ENCODE results near the gene UBAP1L.

Gene UBAP1L

GRCh38 chr15:65091946-65092770, 22.8 kb downstream of the UBAP1L start:
- Histone ChIP-seq H3K4me1 (ENCODE audit: insufficient read depth, low read length) (peaks cover 14% of the 10 kb centered on the region; the same call in 1 of the 2 replicates), H3K27me3 (ENCODE audit: insufficient read depth, low read length) (no peaks in the 10 kb centered on the region), H3K9me3 (ENCODE audit: insufficient read depth, low read depth, low read length) (no peaks in the 10 kb centered on the region), H3K27ac (ENCODE audit: low read depth, low read length) (no peak overlapping the region), H3K9ac (ENCODE audit: low read depth, low read length) (no peak overlapping the region), H3K36me3 (ENCODE audit: insufficient read depth, low read length) (no peaks in the 10 kb centered on the region), H3K4me3 (ENCODE audit: low read length) (no peak overlapping the region)
- WGBS = 88% methylated on average over 12 of the region's 12 CpGs

DNA sequence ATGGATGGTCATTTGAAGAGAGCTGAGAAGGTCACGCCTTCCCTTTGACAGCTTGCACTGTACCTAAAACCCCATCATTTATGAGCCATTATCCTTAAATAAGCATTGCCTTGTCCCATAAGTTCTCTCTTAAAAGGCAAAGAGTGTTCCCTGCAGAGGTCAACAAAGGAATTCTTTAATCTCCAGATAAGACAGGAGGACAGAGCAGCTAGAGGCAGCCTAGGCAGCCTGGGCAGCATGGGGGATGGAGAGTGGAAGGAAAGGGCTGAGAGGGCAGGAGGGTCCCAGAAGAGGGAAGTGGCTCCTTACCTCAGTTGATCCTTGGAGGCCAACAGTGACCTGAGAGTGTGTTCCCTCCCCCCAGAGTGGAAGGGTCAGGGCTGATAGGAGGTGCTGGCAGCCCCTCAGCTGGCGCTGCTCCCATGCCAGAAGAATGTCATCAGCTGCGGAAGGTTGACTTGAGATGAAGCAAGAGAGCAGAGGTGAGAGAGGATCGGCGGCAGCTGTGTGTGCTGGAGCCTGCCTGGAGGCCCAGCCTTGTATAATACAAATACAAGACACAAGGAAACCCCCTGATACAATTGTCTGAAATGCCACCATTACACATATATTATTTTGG, 25.7 kb downstream of the UBAP1L start:
- Histone ChIP-seq H3K4me1 (ENCODE audit: insufficient read depth, low read length) (peaks cover 25% of the 10 kb centered on the region), H3K9ac (ENCODE audit: low read depth, low read length) (no peak overlapping the region), H3K27me3 (ENCODE audit: insufficient read depth, low read length) (peaks cover 4% of the 10 kb centered on the region; the same call in 1 of the 2 replicates), H3K36me3 (ENCODE audit: insufficient read depth, low read length) (no peaks in the 10 kb centered on the region), H3K4me3 (ENCODE audit: low read length) (no peak overlapping the region), H3K27ac (ENCODE audit: low read depth, low read length) (no peak overlapping the region), H3K9me3 (ENCODE audit: insufficient read depth, low read depth, low read length) (no peaks in the 10 kb centered on the region)
- 84% methylated on average over 5 of the region's 5 CpGs for WGBS

- Histone ChIP-seq H3K9ac (ENCODE audit: low read depth, low read length) (no peak overlapping the region), H3K36me3 (ENCODE audit: insufficient read depth, low read length) (no peaks in the 10 kb centered on the region), H3K4me3 (ENCODE audit: low read length) (no peak overlapping the region), H3K27ac (ENCODE audit: low read depth, low read length) (no peak overlapping the region), H3K9me3 (ENCODE audit: insufficient read depth, low read depth, low read length) (no peaks in the 10 kb centered on the region), H3K4me1 (ENCODE audit: insufficient read depth, low read length) (peaks cover 32% of the 10 kb centered on the region), H3K27me3 (ENCODE audit: insufficient read depth, low read length) (peaks cover 4% of the 10 kb centered on the region; the same call in 1 of the 2 replicates)
- 84% methylated on average over 6 of the region's 6 CpGs for WGBS
Observed at GRCh38 chr15:65088643-65089021, 26.4 kb downstream of the UBAP1L start.

DNA sequence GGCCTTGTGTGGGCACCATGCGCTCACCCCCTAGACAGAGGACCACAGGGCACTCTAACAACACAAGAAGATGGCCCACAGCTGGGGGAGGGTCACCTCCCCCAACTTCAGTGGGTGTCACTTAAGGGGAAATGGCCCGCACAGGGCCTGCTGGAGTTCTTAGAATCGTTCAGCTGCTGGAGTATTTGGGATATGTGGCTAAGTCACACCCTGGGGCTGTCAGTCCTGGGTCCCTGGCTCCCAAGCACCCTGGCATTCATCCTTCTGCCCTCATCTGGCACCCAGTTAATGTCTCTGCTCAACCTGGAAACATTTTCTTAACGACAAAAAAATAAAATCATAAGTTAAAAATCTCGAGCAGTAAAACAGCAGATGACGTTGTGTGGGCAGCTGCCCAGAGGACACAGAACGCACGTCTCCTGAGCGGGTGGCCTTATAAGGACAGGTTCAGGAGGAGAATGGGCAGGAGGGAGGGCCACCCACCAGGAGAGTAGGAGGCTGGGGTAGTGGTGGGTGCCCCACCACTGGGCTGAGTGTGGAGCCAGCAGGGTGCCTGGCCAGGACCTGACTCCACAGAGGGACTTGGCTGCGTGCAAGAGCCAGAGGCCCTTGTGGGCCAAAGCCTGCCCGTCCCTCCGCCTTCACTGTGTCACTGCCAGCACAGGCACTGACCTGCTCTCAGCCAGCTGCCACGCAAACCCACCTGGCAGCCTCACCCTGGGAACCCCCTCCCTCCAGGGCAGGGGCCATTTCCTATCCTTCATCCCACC, 26.9 kb downstream of the UBAP1L start:
- Histone ChIP-seq H3K27ac (ENCODE audit: low read depth, low read length) (no peak overlapping the region), H3K9ac (ENCODE audit: low read depth, low read length) (no peak overlapping the region), H3K4me1 (ENCODE audit: insufficient read depth, low read length) (peaks cover 36% of the 10 kb centered on the region), H3K36me3 (ENCODE audit: insufficient read depth, low read length) (no peaks in the 10 kb centered on the region), H3K9me3 (ENCODE audit: insufficient read depth, low read depth, low read length) (no peaks in the 10 kb centered on the region), H3K27me3 (ENCODE audit: insufficient read depth, low read length) (peaks cover 4% of the 10 kb centered on the region; the same call in 1 of the 2 replicates), H3K4me3 (ENCODE audit: low read length) (no peak overlapping the region)
- WGBS = 91% methylated on average over 13 of the region's 13 CpGs

DNA sequence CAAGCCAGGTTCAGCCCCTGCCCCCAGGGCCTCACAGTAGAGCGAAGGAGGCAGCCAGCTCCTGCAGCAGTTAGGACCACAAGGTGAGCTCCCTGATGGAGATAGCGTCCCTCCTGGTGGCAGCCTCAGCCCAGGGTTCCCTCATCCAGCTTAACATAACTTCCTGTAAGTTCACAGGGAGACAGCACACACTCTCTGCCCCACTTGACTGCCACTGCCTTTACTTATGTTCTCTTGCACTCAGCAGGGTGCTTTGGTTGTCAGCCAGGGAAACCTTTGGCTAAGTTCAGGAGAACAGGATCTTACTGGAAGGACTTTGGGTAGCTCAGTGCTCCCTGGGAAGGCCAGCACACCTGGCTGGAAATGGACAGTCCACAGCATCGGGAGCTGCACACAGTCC, 27.6 kb downstream of the UBAP1L start:
- Histone ChIP-seq H3K9ac (ENCODE audit: low read depth, low read length) (no peak overlapping the region), H3K27ac (ENCODE audit: low read depth, low read length) (no peak overlapping the region), H3K27me3 (ENCODE audit: insufficient read depth, low read length) (peaks cover 4% of the 10 kb centered on the region; the same call in 1 of the 2 replicates), H3K9me3 (ENCODE audit: insufficient read depth, low read depth, low read length) (no peaks in the 10 kb centered on the region), H3K4me3 (ENCODE audit: low read length) (no peak overlapping the region), H3K36me3 (ENCODE audit: insufficient read depth, low read length) (no peaks in the 10 kb centered on the region), H3K4me1 (ENCODE audit: insufficient read depth, low read length) (peaks cover 43% of the 10 kb centered on the region)
- WGBS = 82% methylated on average over 3 of the region's 3 CpGs

- Histone ChIP-seq H3K9ac (ENCODE audit: low read depth, low read length) (no peak overlapping the region), H3K36me3 (ENCODE audit: insufficient read depth, low read length) (no peaks in the 10 kb centered on the region), H3K4me3 (ENCODE audit: low read length) (no peak overlapping the region), H3K9me3 (ENCODE audit: insufficient read depth, low read depth, low read length) (no peaks in the 10 kb centered on the region), H3K4me1 (ENCODE audit: insufficient read depth, low read length) (peaks cover 49% of the 10 kb centered on the region), H3K27me3 (ENCODE audit: insufficient read depth, low read length) (peaks cover 7% of the 10 kb centered on the region; the same call in 1 of the 2 replicates), H3K27ac (ENCODE audit: low read depth, low read length) (no peak overlapping the region)
- WGBS = 80% methylated on average over 6 of the region's 6 CpGs
Observed at GRCh38 chr15:65086680-65087111, 28.3 kb downstream of the UBAP1L start.

- peaks cover 11% of the 10 kb centered on the region; the same call in 1 of the 2 replicates for H3K27me3 ChIP-seq (ENCODE audit: insufficient read depth, low read length)
- H3K4me1 ChIP-seq (ENCODE audit: insufficient read depth, low read length) = peaks cover 51% of the 10 kb centered on the region
- H3K9me3 ChIP-seq (ENCODE audit: insufficient read depth, low read depth, low read length) = no peaks in the 10 kb centered on the region
- H3K9ac ChIP-seq (ENCODE audit: low read depth, low read length) = no peak overlapping the region
- 89% methylated on average over 6 of the region's 6 CpGs for WGBS
- no peaks in the 10 kb centered on the region for H3K36me3 ChIP-seq (ENCODE audit: insufficient read depth, low read length)
- no peak overlapping the region for H3K27ac ChIP-seq (ENCODE audit: low read depth, low read length)
- no peak overlapping the region for H3K4me3 ChIP-seq (ENCODE audit: low read length)
Observed at GRCh38 chr15:65085990-65086679, 28.9 kb downstream of the UBAP1L start.

DNA sequence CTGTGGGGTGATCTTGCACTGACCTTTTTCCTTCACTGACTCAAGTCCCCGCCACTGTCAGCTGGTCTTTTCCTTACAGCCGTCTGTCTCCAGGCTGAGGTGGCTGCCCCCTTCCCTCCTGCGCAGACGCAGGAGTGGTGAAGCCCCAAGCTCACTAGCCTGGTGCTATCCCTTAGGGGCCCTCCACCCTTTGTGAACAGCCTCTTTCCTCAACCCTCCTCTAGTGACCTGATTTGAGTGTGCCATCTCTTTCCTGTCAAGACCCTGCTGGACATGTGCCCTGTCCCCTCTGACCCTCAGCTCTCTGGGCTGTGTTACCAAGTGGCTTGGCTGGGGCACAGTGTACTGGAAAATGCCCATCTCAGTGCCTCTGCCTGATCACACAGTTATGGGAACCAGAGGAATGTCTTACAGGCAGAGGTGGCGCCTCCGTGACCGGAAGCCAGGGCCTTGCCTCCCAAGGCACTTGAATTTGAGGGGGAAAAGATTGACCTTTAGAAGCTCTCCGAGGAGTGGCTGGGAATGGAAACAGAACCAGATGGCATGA, 29.7 kb downstream of the UBAP1L start:
- Histone ChIP-seq H3K4me3 (ENCODE audit: low read length) (no peak overlapping the region), H3K4me1 (ENCODE audit: insufficient read depth, low read length) (peaks cover 54% of the 10 kb centered on the region), H3K27me3 (ENCODE audit: insufficient read depth, low read length) (peaks cover 11% of the 10 kb centered on the region; the same call in 1 of the 2 replicates), H3K36me3 (ENCODE audit: insufficient read depth, low read length) (no peaks in the 10 kb centered on the region), H3K27ac (ENCODE audit: low read depth, low read length) (no peak overlapping the region), H3K9ac (ENCODE audit: low read depth, low read length) (no peak overlapping the region), H3K9me3 (ENCODE audit: insufficient read depth, low read depth, low read length) (no peaks in the 10 kb centered on the region)
- WGBS = 92% methylated on average over 8 of the region's 8 CpGs

GRCh38 chr15:65084500-65085206, 30.3 kb downstream of the UBAP1L start:
- Histone ChIP-seq H3K27ac (ENCODE audit: low read depth, low read length) (no peak overlapping the region), H3K9ac (ENCODE audit: low read depth, low read length) (no peak overlapping the region), H3K4me3 (ENCODE audit: low read length) (no peak overlapping the region), H3K36me3 (ENCODE audit: insufficient read depth, low read length) (no peaks in the 10 kb centered on the region), H3K27me3 (ENCODE audit: insufficient read depth, low read length) (peaks cover 11% of the 10 kb centered on the region; the same call in 1 of the 2 replicates), H3K4me1 (ENCODE audit: insufficient read depth, low read length) (peaks cover 54% of the 10 kb centered on the region), H3K9me3 (ENCODE audit: insufficient read depth, low read depth, low read length) (no peaks in the 10 kb centered on the region)
- WGBS = 94% methylated on average over 7 of the region's 7 CpGs

DNA sequence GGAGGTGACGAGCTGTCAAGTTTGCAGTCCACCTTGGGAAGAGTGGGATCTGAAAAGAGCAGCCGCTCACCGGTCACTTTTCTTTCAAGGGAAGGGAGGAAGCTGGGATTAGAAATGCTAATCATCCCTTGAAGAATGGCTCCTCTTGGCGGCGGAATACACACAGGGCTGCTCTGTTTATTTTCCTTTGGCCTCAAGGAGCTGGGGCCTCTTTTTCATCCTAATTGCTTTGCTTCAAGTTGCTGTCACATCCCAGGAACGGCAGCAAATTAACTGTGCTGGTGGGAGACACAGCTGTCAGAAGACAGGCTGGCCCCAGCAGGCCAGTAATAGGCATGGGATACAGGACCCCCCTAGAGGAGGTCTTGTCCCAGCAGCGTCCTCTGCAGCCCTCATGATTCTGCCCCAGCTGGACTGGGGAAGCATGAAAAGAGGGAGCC, 31.7 kb downstream of the UBAP1L start:
- peaks cover 45% of the 10 kb centered on the region for H3K4me1 ChIP-seq (ENCODE audit: insufficient read depth, low read length)
- no peaks in the 10 kb centered on the region for H3K36me3 ChIP-seq (ENCODE audit: insufficient read depth, low read length)
- H3K4me3 ChIP-seq (ENCODE audit: low read length) = peak overlapping the region; percentile 17
- no peaks in the 10 kb centered on the region for H3K9me3 ChIP-seq (ENCODE audit: insufficient read depth, low read depth, low read length)
- WGBS = 5% methylated on average over 7 of the region's 7 CpGs
- H3K27ac ChIP-seq (ENCODE audit: low read depth, low read length) = peak overlapping the region; percentile 73; the same call in 1 of the 2 replicates
- H3K9ac ChIP-seq (ENCODE audit: low read depth, low read length) = no peak overlapping the region
- peaks cover 11% of the 10 kb centered on the region; the same call in 1 of the 2 replicates for H3K27me3 ChIP-seq (ENCODE audit: insufficient read depth, low read length)

Measured in HUES64 (cell line).